ENCODE data around the gene DCAF6. TPM values are rescaled to one million over a fixed set of nuclear protein-coding genes. Genes with fewer than 3 reads are reported as not detected.

DCAF6 gene
- total RNA-seq, 1 donor from 2014 or later, result 32.9 TPM

DNA sequence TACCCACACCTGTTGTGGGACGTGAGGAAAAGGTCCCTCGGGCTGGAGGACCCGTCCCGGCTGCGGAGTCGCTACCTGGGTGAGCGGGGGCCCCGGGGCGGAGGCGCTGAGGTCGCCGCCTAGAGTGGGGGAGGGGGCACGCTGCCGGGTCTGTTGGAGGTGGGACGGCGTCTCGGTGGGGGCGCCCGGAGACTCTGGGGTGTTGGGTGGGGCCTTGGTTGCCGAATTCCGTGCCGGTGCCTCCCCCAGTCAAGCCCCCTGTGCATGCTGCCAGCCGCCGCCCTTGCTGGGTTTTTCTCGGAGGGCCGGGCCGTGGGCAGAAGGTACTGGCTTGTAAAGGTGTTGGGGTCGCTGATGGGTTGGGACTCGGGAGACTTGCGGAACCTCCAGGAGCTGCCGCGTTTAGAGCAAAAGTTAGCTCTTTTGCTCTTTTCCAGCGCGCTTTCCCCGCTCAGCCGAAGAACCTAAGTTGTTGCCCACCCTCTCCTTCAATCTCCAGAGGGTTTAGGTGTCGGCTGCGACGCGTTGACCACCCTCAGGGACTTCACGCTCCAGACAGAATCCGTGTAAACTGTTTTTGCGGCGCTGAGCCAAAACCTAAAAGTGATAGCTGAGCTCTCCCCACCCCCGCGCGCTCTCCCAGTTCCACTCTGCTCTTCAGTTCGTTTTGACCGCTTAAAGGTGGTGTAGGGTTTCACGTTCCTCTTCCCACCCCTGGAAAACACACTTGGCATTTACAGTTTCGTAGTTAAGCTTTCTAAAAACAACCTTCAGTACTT is 636 bp downstream of the DCAF6 start, which contains the start of gene MPC2:
Gene MPC2, minus strand, starts transcription at position 143 of the 779 bp plus-strand sequence. CDS start 1,231 bp downstream, outside the sequence.
- peaks cover 13% of the 10 kb centered on the region for H3K36me3 Mint-ChIP-seq (ENCODE audit: low read depth)
- peaks cover 35% of the 10 kb centered on the region for H3K4me1 Mint-ChIP-seq
- ChIA-PET CTCF (interaction anchor here (1.4 to 1.8 kb wide), 2 partner anchors 9 to 145 kb away, joined by 3 to 6 read pairs; no protein-coding TSS in a partner anchor), POLR2A (interaction anchor here (0.6 to 2.8 kb wide), 11 partner anchors 8 to 1858 kb away, joined by 4 to 21 read pairs (median 7); partner anchors contain the start of genes METTL18, POU2F1 and SFT2D2)
- ATAC-seq (ENCODE audit: low read depth), result peak; percentile 20
- no peaks in the 10 kb centered on the region for H3K27me3 Mint-ChIP-seq
- H3K4me3 Mint-ChIP-seq, result peak within 1 kb of the TSS; percentile 88
- intact Hi-C loops (cut with micrococcal nuclease), result loop anchor here (1.0 to 10.0 kb wide), 19 partner anchors 134 to 1956 kb away; partner anchors contain the start of genes ATP1B1, CREG1, FAM78B and GPR161
- H3K27ac Mint-ChIP-seq, result peak within 1 kb of the TSS; percentile 100
- no peaks in the 10 kb centered on the region for H3K9me3 Mint-ChIP-seq
- TF ChIP-seq, protein P1, sequence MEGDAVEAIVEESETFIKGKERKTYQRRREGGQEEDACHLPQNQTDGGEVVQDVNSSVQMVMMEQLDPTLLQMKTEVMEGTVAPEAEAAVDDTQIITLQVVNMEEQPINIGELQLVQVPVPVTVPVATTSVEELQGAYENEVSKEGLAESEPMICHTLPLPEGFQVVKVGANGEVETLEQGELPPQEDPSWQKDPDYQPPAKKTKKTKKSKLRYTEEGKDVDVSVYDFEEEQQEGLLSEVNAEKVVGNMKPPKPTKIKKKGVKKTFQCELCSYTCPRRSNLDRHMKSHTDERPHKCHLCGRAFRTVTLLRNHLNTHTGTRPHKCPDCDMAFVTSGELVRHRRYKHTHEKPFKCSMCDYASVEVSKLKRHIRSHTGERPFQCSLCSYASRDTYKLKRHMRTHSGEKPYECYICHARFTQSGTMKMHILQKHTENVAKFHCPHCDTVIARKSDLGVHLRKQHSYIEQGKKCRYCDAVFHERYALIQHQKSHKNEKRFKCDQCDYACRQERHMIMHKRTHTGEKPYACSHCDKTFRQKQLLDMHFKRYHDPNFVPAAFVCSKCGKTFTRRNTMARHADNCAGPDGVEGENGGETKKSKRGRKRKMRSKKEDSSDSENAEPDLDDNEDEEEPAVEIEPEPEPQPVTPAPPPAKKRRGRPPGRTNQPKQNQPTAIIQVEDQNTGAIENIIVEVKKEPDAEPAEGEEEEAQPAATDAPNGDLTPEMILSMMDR (IDR thresholded peaks at IDR 0.05), result no peak
- no peak for DNase-seq

DNA sequence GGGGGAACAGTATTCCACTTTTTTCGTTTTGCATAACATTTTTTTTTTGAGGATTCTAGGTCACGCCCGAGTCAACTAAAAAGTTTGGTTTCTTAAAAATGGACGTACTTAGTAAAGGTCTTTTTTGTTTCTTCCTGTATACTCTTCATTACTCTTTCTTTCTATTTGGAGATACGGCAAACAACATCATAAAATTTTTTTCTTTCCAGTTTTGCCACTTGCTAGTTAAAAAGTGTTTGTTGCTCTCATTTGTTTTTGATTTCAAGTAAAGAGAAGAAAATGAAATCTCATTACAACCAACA is 1.2 kb downstream of the DCAF6 start:
- Mint-ChIP-seq H3K27me3 (no peaks in the 10 kb centered on the region), H3K27ac (peak overlapping the region; percentile 100), H3K9me3 (no peaks in the 10 kb centered on the region), H3K4me1 (peaks cover 34% of the 10 kb centered on the region), H3K4me3 (peak overlapping the region; percentile 88), H3K36me3 (ENCODE audit: low read depth) (peaks cover 13% of the 10 kb centered on the region)
- TF ChIP-seq, protein P1 (IDR thresholded peaks at IDR 0.05), result no peak
- intact Hi-C loops (cut with micrococcal nuclease), result loop anchor here (1.0 to 10.0 kb wide), 13 partner anchors 135 to 1955 kb away; partner anchors contain the start of genes ATP1B1, CREG1, FAM78B and GPR161
- DNase-seq (no peak), ATAC-seq (ENCODE audit: low read depth) (no peak)
- POLR2A ChIA-PET, result interaction anchor here (0.6 to 2.8 kb wide), 7 partner anchors 20 to 718 kb away, joined by 4 to 21 read pairs (median 9); partner anchors contain the start of genes POU2F1 and SFT2D2
- CTCF ChIA-PET, result interaction anchor here (1.8 kb wide), 1 partner anchor 145 kb away, joined by 6 read pairs; no protein-coding TSS in a partner anchor

GRCh38 chr1:167938080-167938636 is 1.7 kb downstream of the DCAF6 start:
- H3K36me3 Mint-ChIP-seq (ENCODE audit: low read depth), result peaks cover 13% of the 10 kb centered on the region
- CTCF ChIA-PET, result no interaction called here
- no peaks in the 10 kb centered on the region for H3K27me3 Mint-ChIP-seq
- POLR2A ChIA-PET, result interaction anchor here (0.7 to 2.8 kb wide), 3 partner anchors 223 to 718 kb away, joined by 3 to 21 read pairs (median 16); partner anchors contain the start of gene POU2F1
- H3K9me3 Mint-ChIP-seq, result no peaks in the 10 kb centered on the region
- TF ChIP-seq, protein P1 (IDR thresholded peaks at IDR 0.05), result no peak
- DNase-seq, result no peak
- H3K4me1 Mint-ChIP-seq, result peaks cover 31% of the 10 kb centered on the region
- H3K27ac Mint-ChIP-seq, result peak overlapping the region; percentile 100
- no peak for ATAC-seq (ENCODE audit: low read depth)
- peak overlapping the region; percentile 88 for H3K4me3 Mint-ChIP-seq
- intact Hi-C loops (cut with micrococcal nuclease), result loop anchor here (5.0 to 10.0 kb wide), 7 partner anchors 144 to 1771 kb away; partner anchors contain the start of genes ATP1B1, FAM78B and SLC19A2

DNA sequence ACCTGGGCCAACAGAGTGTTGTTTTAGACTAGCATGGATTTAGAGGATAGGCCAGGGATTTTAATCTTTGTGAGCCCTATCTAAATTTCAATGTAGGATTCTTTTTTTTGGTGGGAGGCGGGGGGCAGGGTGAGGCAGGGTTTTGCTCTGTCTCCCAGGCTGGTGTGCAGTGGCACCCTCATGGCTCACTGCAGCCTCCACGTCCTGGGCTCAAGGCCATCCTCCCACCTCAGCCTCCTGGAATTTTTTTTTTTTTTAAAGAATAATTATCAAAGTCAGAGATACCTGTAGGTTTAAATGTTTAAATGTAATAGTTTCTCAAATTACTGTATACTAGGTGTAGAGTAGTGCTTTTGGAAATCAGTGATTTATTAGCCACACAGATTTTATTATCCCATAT is 3.8 kb downstream of the DCAF6 start:
- intact Hi-C loops (cut with micrococcal nuclease), result no loop called here
- CTCF ChIA-PET, result no interaction called here
- DNase-seq (no peak), ATAC-seq (ENCODE audit: low read depth) (no peak)
- TF ChIP-seq, protein P1 (IDR thresholded peaks at IDR 0.05), result no peak
- no peak overlapping the region for H3K27ac Mint-ChIP-seq
- no peak overlapping the region for H3K4me3 Mint-ChIP-seq
- POLR2A ChIA-PET, result no interaction called here
- H3K9me3 Mint-ChIP-seq, result peaks cover 2% of the 10 kb centered on the region
- peaks cover 16% of the 10 kb centered on the region for H3K4me1 Mint-ChIP-seq
- H3K36me3 Mint-ChIP-seq (ENCODE audit: low read depth), result peaks cover 18% of the 10 kb centered on the region
- H3K27me3 Mint-ChIP-seq, result no peaks in the 10 kb centered on the region

GRCh38 chr1:167943541-167943940 is 7.1 kb downstream of the DCAF6 start:
- TF ChIP-seq, protein P1 (IDR thresholded peaks at IDR 0.05), result no peak
- ChIA-PET POLR2A (no interaction called here), CTCF (no interaction called here)
- intact Hi-C loops (cut with micrococcal nuclease), result no loop called here
- Mint-ChIP-seq H3K27me3 (no peaks in the 10 kb centered on the region), H3K4me3 (no peak overlapping the region), H3K9me3 (peaks cover 2% of the 10 kb centered on the region), H3K36me3 (ENCODE audit: low read depth) (peaks cover 8% of the 10 kb centered on the region), H3K27ac (no peak overlapping the region), H3K4me1 (peaks cover 21% of the 10 kb centered on the region)
- no peak for ATAC-seq (ENCODE audit: low read depth)
- DNase-seq, result no peak

All from activated B cell treated with CpG ODN at 0.5 μM for 24 hours (primary cell).